Peyer's patch (tissue), 4 donors: ENCODE data around the gene RGS3.

Source experiments
- POLR2A ChIP-seq, 2 donors: fragments of 450-650 bp; IDR thresholded peaks; one replicate each; pipeline ENCODE4 v1.5.1; 2017; ENCODE audit warnings: antibody characterized with exemption in 2 of 2, mild to moderate bottlenecking in 2 of 2, moderate library complexity in 2 of 2
- TF ChIP-seq, protein P1 (sequence below), 6 experiments: fragments of 450-650 bp in 4 of 6; fragments of 200-600 bp in 2 of 6; sonication (generic) in 1 of 6; IDR thresholded peaks; one replicate each; pipeline ENCODE4 v1.5.1; 2017 to 2019; ENCODE audit warnings: antibody characterized with exemption in 6 of 6, mild to moderate bottlenecking in 3 of 6, moderate library complexity in 1 of 6

DNA sequence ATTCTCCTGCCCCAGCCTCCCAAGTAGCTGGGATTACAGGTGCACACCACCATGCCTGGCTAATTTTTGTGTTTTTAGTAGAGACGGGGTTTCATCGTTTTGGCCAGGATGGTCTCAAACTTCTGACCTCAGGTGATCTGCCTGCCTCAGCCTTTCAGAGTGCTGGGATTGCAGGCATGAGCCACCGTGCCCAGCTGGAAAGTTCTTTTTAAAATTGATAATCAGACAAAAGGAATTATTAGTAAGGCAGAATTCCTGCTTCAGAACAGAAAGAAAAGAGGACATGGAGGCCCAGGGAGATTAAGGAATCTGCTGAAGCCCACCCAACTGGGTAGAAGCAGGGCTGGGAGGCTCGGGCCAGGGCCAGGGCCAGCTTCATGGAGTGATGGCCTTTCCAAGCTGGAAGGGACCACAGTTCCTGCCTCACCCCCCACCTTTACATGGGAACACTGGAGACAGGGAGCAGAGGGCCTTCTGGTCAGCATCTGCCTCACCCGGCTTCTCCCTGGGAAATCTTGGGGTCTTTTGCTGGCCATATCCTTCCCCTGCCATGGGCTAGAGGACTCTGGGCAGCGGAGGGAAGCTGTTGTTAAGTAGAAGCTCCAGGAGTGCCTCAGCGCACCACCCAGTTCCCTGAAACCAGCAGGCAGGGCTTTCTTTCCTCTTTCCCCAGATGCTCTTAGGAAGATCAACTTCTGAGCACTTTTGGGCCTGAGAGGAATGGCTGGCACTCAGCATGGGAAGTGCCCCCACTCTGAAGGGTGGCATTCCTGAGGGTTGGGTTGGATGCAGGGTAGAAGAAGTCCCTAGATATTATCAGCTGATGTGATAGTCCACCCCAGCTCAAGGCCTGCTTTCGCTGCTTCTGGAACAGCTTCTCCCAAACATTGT lies 70.1 kb downstream of the RGS3 start:
- TF ChIP-seq, protein P1, sequence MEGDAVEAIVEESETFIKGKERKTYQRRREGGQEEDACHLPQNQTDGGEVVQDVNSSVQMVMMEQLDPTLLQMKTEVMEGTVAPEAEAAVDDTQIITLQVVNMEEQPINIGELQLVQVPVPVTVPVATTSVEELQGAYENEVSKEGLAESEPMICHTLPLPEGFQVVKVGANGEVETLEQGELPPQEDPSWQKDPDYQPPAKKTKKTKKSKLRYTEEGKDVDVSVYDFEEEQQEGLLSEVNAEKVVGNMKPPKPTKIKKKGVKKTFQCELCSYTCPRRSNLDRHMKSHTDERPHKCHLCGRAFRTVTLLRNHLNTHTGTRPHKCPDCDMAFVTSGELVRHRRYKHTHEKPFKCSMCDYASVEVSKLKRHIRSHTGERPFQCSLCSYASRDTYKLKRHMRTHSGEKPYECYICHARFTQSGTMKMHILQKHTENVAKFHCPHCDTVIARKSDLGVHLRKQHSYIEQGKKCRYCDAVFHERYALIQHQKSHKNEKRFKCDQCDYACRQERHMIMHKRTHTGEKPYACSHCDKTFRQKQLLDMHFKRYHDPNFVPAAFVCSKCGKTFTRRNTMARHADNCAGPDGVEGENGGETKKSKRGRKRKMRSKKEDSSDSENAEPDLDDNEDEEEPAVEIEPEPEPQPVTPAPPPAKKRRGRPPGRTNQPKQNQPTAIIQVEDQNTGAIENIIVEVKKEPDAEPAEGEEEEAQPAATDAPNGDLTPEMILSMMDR (IDR thresholded peaks at IDR 0.05), result no peak
- no peak for TF ChIP-seq POLR2A (IDR thresholded peaks at IDR 0.05)
